ENCODE results near the gene SNX2.

GRCh38 chr5:122864400-122864799 lies 89.5 kb downstream of the SNX2 start:
- TF ChIP-seq POLR2A (IDR thresholded peaks at IDR 0.05), result no peak
- TF ChIP-seq CTCF (IDR thresholded peaks at IDR 0.05 in 4 of 5, conservative IDR thresholded peaks at IDR 0.05 in 1 of 5), result no peak
